Ishikawa (cell line): ENCODE results near the gene PTCHD4.

ENCODE experiments used
- CEBPB ChIP-seq: IDR thresholded peaks from 2 replicates; pipeline ENCODE4 v1.6.1; 2012
- CREB1 ChIP-seq: IDR thresholded peaks from 2 replicates; pipeline ENCODE4 v1.6.1; 2012; ENCODE audit warnings: low read depth
- EGR1 ChIP-seq: IDR thresholded peaks from 2 replicates; pipeline ENCODE4 v1.6.1; 2012
- EP300 ChIP-seq: IDR thresholded peaks from 2 replicates; pipeline ENCODE4 v1.6.1; 2012; ENCODE audit warnings: borderline replicate concordance
- FOXM1 ChIP-seq: IDR thresholded peaks from 2 replicates; pipeline ENCODE4 v1.6.1; 2012; ENCODE audit warnings: low read depth, borderline replicate concordance
- MAX ChIP-seq: IDR thresholded peaks from 2 replicates; pipeline ENCODE4 v1.6.1; 2012
- NFIC ChIP-seq: IDR thresholded peaks from 2 replicates; pipeline ENCODE4 v1.6.1; 2012
- RAD21 ChIP-seq: IDR thresholded peaks from 2 replicates; pipeline ENCODE4 v1.6.1; 2012; ENCODE audit warnings: low read depth
- REST ChIP-seq: IDR thresholded peaks from 2 replicates; pipeline ENCODE4 v1.6.1; 2012; ENCODE audit warnings: low read depth, mild to moderate bottlenecking
- TAF1 ChIP-seq: IDR thresholded peaks from 2 replicates; pipeline ENCODE4 v1.6.1; 2012; ENCODE audit warnings: low read depth, mild to moderate bottlenecking
- TCF12 ChIP-seq: IDR thresholded peaks from 2 replicates; pipeline ENCODE4 v1.6.1; 2012; ENCODE audit warnings: low read depth
- TEAD4 ChIP-seq: IDR thresholded peaks from 2 replicates; pipeline ENCODE4 v1.6.1; 2012
- USF1 ChIP-seq: IDR thresholded peaks from 2 replicates; pipeline ENCODE4 v1.6.1; 2012
- YY1 ChIP-seq: IDR thresholded peaks from 2 replicates; pipeline ENCODE4 v1.6.1; 2012; ENCODE audit warnings: low read depth
- ZBTB7A ChIP-seq: IDR thresholded peaks from 2 replicates; pipeline ENCODE4 v1.6.1; 2012; ENCODE audit warnings: low read depth

Gene PTCHD4

GRCh38 chr6:48111143-48111506 is at the start of gene PTCHD4:
PTCHD4 (minus strand) TSS chr6:48111197; CDS start chr6:48068957, 42,240 bp downstream.
- TF ChIP-seq NFIC (no peak), YY1 (no peak), MAX (no peak), CEBPB (no peak), TAF1 (no peak), EP300 (no peak), RAD21 (no peak), TEAD4 (no peak), REST (no peak), EGR1 (no peak), ZBTB7A (no peak), USF1 (no peak), CREB1 (no peak), TCF12 (no peak), FOXM1 (no peak)

GRCh38 chr6:48151142-48151541 is 40.1 kb upstream of the PTCHD4 start:
- TF ChIP-seq NFIC (no peak), EGR1 (no peak), EP300 (no peak), YY1 (no peak)

- TF ChIP-seq TCF12 (no peak), REST (no peak), YY1 (no peak), CREB1 (no peak), CEBPB (no peak), TEAD4 (no peak), MAX (no peak), NFIC (no peak), EGR1 (no peak), TAF1 (no peak), EP300 (no peak), USF1 (no peak), FOXM1 (no peak), RAD21 (no peak), ZBTB7A (no peak)
Measured at GRCh38 chr6:48150701-48151100, 39.7 kb upstream of the PTCHD4 start.

- TF ChIP-seq USF1 = no peak
- no peak for TF ChIP-seq CEBPB
- TF ChIP-seq TAF1 = no peak
Measured at GRCh38 chr6:48147051-48147450, 36.1 kb upstream of the PTCHD4 start.

- no peak for TF ChIP-seq CEBPB
Measured at GRCh38 chr6:48144021-48144420, 33.0 kb upstream of the PTCHD4 start.

GRCh38 chr6:48141975-48142374 is 31.0 kb upstream of the PTCHD4 start:
- TF ChIP-seq CREB1 (no peak), YY1 (no peak), EGR1 (no peak), TCF12 (no peak), USF1 (no peak), MAX (no peak), FOXM1 (no peak), ZBTB7A (no peak), EP300 (no peak), CEBPB (no peak), TEAD4 (no peak), RAD21 (no peak), NFIC (no peak), TAF1 (no peak), REST (no peak)
